Lower leg skin (tissue), 4 donors: ENCODE data around the gene ZNF883. TPM values are rescaled to one million over a fixed set of nuclear protein-coding genes. Genes with fewer than 3 reads are reported as not detected.

Experiments used
- DNase-seq, 2 donors: peaks; one replicate each; pipeline ENCODE4 v3.0.0-alpha.2; 2019; ENCODE audit warnings: low spot score in 2 of 2
- H3K4me3 ChIP-seq: fragments of 200-600 bp; sonication (generic); 2 replicates; pipeline ENCODE4 v1.5.1; 2017; ENCODE audit warnings: mild to moderate bottlenecking, low read depth; ENCODE audit not compliant: poor library complexity, severe bottlenecking
- POLR2A ChIP-seq, 2 donors: fragments of 450-650 bp; IDR thresholded peaks; one replicate each; pipeline ENCODE4 v1.6.1; 2016 to 2017; ENCODE audit warnings: antibody characterized with exemption in 2 of 2, mild to moderate bottlenecking in 1 of 2, moderate library complexity in 1 of 2
- WGBS, 2 donors: methylation state at CpG; one replicate each; pipeline ENCODE4 v1.1.5; 2018; 5-methylcytosine and 5-hydroxymethylcytosine counted together
- intact Hi-C: fragments of 100-400 bp; cut with DNase I; formaldehyde crosslinking; loops from one replicate; pipeline ENCODE4 v1.15.0; 2023; ENCODE audit warnings: low total_unique reads
- total RNA-seq, 4 donors: library from RNA; depleted of rRNA; stranded (reverse); fragments of >200 nt; gene quantifications; one replicate each; pipeline ENCODE4 v1.1.0, GENCODE V29; 2016
- TF ChIP-seq, protein P1 (sequence below), 3 donors: fragments of 450-650 bp; IDR thresholded peaks; one replicate each; pipeline ENCODE4 v1.5.1; 2016; ENCODE audit warnings: antibody characterized with exemption in 3 of 3, mild to moderate bottlenecking in 3 of 3, moderate library complexity in 2 of 3

Gene ZNF883
- total RNA-seq, 4 donors from 2014 or later = 0.27 to 1.4 (median 1.0) TPM; not detected in 1

- intact Hi-C loops = no loop called here
- TF ChIP-seq, protein P1, sequence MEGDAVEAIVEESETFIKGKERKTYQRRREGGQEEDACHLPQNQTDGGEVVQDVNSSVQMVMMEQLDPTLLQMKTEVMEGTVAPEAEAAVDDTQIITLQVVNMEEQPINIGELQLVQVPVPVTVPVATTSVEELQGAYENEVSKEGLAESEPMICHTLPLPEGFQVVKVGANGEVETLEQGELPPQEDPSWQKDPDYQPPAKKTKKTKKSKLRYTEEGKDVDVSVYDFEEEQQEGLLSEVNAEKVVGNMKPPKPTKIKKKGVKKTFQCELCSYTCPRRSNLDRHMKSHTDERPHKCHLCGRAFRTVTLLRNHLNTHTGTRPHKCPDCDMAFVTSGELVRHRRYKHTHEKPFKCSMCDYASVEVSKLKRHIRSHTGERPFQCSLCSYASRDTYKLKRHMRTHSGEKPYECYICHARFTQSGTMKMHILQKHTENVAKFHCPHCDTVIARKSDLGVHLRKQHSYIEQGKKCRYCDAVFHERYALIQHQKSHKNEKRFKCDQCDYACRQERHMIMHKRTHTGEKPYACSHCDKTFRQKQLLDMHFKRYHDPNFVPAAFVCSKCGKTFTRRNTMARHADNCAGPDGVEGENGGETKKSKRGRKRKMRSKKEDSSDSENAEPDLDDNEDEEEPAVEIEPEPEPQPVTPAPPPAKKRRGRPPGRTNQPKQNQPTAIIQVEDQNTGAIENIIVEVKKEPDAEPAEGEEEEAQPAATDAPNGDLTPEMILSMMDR (IDR thresholded peaks at IDR 0.05) = no peak
- TF ChIP-seq POLR2A (IDR thresholded peaks at IDR 0.05) = no peak
- DNase-seq = no peak
- H3K4me3 ChIP-seq = no peak overlapping the region
- 70 to 85% methylated on average over 1 of the region's 1 CpG for WGBS, 2 donors
These were observed 14.2 kb upstream of the ZNF883 start for GRCh38 chr9:113026200-113026599.

GRCh38 chr9:113018247-113018646, 6.3 kb upstream of the ZNF883 start:
- TF ChIP-seq, protein P1 (IDR thresholded peaks at IDR 0.05) = no peak
- TF ChIP-seq POLR2A (IDR thresholded peaks at IDR 0.05) = no peak
- intact Hi-C loops = no loop called here
- 93% methylated on average over 3 of the region's 3 CpGs; no CpG with 5 or more reads in 1 of the 2 donors for WGBS, 2 donors
- DNase-seq = no peak
- H3K4me3 ChIP-seq = no peak overlapping the region

- H3K4me3 ChIP-seq = no peak overlapping the region
- no peak for TF ChIP-seq POLR2A (IDR thresholded peaks at IDR 0.05)
- WGBS, 2 donors = 29 to 37% methylated on average over 9 of the region's 9 CpGs
- no peak for DNase-seq
- intact Hi-C loops = no loop called here
These were observed 500 bp upstream of the ZNF883 start for GRCh38 chr9:113012492-113012891.

DNA sequence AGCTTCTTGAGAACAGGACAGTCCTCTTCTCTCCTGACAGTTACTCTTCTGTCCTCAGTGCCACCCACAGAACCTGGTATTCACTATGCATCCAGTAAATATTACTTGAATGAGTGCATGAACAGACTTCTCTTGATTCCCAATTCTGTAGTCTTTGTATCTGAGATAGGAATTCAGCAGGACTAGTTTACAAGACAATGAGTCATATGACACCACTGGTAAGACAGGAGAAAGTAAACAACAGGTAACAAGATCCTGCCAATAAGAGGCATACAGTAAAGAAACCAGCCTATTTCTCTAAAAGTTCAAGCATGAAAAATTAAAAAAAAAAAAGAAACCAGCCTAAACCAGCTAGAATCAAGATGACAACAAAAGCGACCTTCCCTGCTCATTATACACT, 6.2 kb downstream of the ZNF883 start:
- no peak for DNase-seq
- intact Hi-C loops = no loop called here
- no peak overlapping the region for H3K4me3 ChIP-seq
- WGBS, 2 donors = 54 to 70% methylated on average over 1 of the region's 1 CpG
- TF ChIP-seq, protein P1 (IDR thresholded peaks at IDR 0.05) = no peak
- no peak for TF ChIP-seq POLR2A (IDR thresholded peaks at IDR 0.05)

- intact Hi-C loops = no loop called here
- WGBS, 2 donors = 96% methylated on average over 8 of the region's 8 CpGs
- TF ChIP-seq, protein P1 (IDR thresholded peaks at IDR 0.05) = no peak
- no peak for DNase-seq
- H3K4me3 ChIP-seq = no peak overlapping the region
These were observed 14.6 kb downstream of the ZNF883 start for GRCh38 chr9:112997236-112997941.

DNA sequence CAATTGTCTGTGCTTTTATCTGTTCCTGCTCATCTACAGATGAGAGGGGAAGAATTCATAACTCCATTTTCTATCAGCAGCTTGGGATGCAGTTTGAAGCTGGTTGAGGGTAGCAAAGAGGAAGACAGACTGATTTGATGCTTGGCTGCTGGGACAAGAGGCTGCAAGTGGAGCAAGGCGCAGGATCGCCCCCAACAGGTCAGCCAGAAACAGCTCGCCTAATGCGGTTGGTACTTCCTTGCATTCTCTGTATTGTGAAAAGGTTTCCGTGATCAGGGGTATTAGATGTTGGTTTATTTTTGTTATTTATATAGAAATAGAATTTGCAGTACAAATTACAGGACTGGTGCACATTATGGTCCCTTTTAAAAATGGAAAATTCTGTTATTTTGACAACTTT, 40.6 kb downstream of the ZNF883 start:
- TF ChIP-seq POLR2A (IDR thresholded peaks at IDR 0.05) = no peak
- TF ChIP-seq, protein P1 (IDR thresholded peaks at IDR 0.05) = no peak
- intact Hi-C loops = no loop called here
- WGBS, 2 donors = 25 to 27% methylated on average over 5 of the region's 5 CpGs
- no peak for DNase-seq
- H3K4me3 ChIP-seq = no peak overlapping the region
